ENCODE results near the gene PRR16. TPM values are rescaled to one million over a fixed set of nuclear protein-coding genes. Genes with fewer than 3 reads are reported as not detected.

The PRR16 gene
- total RNA-seq, 1 experiment from 2014 or later: not detected

DNA sequence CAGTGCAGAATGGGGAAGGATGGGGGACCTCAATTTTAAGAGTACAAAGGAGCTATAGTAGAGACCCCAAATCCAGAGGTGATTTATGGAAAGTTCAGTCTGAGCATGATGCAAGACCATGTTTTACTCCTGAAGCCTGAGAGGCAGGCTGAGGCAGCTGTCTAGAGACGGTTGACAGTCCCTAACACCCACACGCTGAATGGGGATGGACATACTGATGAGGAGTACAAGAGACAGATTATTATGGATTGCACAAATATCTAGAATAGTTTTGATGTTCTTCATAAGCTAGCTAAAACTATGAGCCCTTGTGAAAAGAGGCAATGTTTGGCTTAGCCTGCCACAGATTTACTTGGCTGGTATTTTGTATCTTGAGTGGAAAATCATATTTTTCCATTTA, 64.5 kb downstream of the PRR16 start:
- H3K4me1 ChIP-seq (ENCODE audit: insufficient read depth, low read length, poor library complexity, severe bottlenecking): no peaks in the 10 kb centered on the region
- ChIA-PET CTCF (no interaction called here), POLR2A (ENCODE audit: low non-redundant PET) (no interaction called here)
- no TSS peak for BruUV-seq (replicated peaks)
- no peaks in the 10 kb centered on the region for H3K36me3 ChIP-seq (ENCODE audit: insufficient read depth, low read length, poor library complexity, severe bottlenecking)
- H3K27ac ChIP-seq (ENCODE audit: low read depth, low read length, poor library complexity, severe bottlenecking): no peak overlapping the region
- no peak for TF ChIP-seq CTCF (conservative IDR thresholded peaks at IDR 0.05; ENCODE audit: low read depth, low read length)
- no peak for TF ChIP-seq EZH2 (IDR thresholded peaks at IDR 0.05; ENCODE audit: borderline replicate concordance, low read depth, low read length, poor library complexity, severe bottlenecking)
- intact Hi-C loops (cut with micrococcal nuclease; ENCODE audit: unreplicated experiment): no loop called here
- no peak for DNase-seq (ENCODE audit: low spot score)
- no peak overlapping the region for H3K4me3 ChIP-seq (ENCODE audit: low read depth, low read length, poor library complexity, severe bottlenecking)
- H3K27me3 ChIP-seq (replicated peaks; ENCODE audit: insufficient read depth, low read depth, low read length, poor library complexity): no peaks in the 10 kb centered on the region
- no peaks in the 10 kb centered on the region for H3K9me3 ChIP-seq (ENCODE audit: low read depth, low read length, poor library complexity, severe bottlenecking)

- intact Hi-C loops (cut with micrococcal nuclease; ENCODE audit: unreplicated experiment): no loop called here
- Histone ChIP-seq H3K9me3 (ENCODE audit: low read depth, low read length, poor library complexity, severe bottlenecking) (no peaks in the 10 kb centered on the region), H3K4me1 (ENCODE audit: insufficient read depth, low read length, poor library complexity, severe bottlenecking) (no peaks in the 10 kb centered on the region), H3K4me3 (ENCODE audit: low read depth, low read length, poor library complexity, severe bottlenecking) (no peak overlapping the region), H3K27me3 (replicated peaks; ENCODE audit: insufficient read depth, low read depth, low read length, poor library complexity) (no peaks in the 10 kb centered on the region), H3K27ac (ENCODE audit: low read depth, low read length, poor library complexity, severe bottlenecking) (no peak overlapping the region), H3K36me3 (ENCODE audit: insufficient read depth, low read length, poor library complexity, severe bottlenecking) (no peaks in the 10 kb centered on the region)
- POLR2A ChIA-PET (ENCODE audit: low non-redundant PET): no interaction called here
- no peak for DNase-seq (ENCODE audit: low spot score)
- no peak for TF ChIP-seq EZH2 (IDR thresholded peaks at IDR 0.05; ENCODE audit: borderline replicate concordance, low read depth, low read length, poor library complexity, severe bottlenecking)
- no peak for TF ChIP-seq CTCF (conservative IDR thresholded peaks at IDR 0.05; ENCODE audit: low read depth, low read length)
- CTCF ChIA-PET: no interaction called here
- BruUV-seq (replicated peaks): no TSS peak
Measured at GRCh38 chr5:120529386-120529785, 65.3 kb downstream of the PRR16 start.

DNA sequence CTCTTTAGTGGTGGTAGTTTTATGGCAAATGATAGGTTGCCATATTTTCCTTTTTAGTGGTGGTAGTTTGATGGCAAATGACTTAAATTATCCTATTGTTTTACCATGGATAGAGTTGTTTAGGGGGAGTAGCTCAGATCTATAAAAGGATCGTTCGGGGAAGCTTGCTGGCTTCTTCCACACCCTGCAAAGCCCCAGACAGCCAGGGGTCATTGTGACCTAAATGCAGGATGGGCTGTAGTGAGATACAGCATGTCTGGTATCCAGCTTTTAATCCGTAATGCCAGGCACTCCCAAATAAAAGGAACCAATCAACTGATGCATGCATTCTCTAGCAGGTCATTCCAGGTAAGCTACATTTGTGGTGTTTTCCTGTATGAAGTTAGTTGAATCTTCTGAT, 67.1 kb downstream of the PRR16 start:
- no peak overlapping the region for H3K27ac ChIP-seq (ENCODE audit: low read depth, low read length, poor library complexity, severe bottlenecking)

More for the DNA sequence above, 67.1 kb downstream of the PRR16 start:
- CTCF ChIA-PET: no interaction called here
- POLR2A ChIA-PET (ENCODE audit: low non-redundant PET): no interaction called here
- no TSS peak for BruUV-seq (replicated peaks)
- H3K36me3 ChIP-seq (ENCODE audit: insufficient read depth, low read length, poor library complexity, severe bottlenecking): no peaks in the 10 kb centered on the region
- no peaks in the 10 kb centered on the region for H3K27me3 ChIP-seq (replicated peaks; ENCODE audit: insufficient read depth, low read depth, low read length, poor library complexity)
- H3K9me3 ChIP-seq (ENCODE audit: low read depth, low read length, poor library complexity, severe bottlenecking): no peaks in the 10 kb centered on the region
- intact Hi-C loops (cut with micrococcal nuclease; ENCODE audit: unreplicated experiment): no loop called here
- no peak for TF ChIP-seq CTCF (conservative IDR thresholded peaks at IDR 0.05; ENCODE audit: low read depth, low read length)
- TF ChIP-seq EZH2 (IDR thresholded peaks at IDR 0.05; ENCODE audit: borderline replicate concordance, low read depth, low read length, poor library complexity, severe bottlenecking): no peak
- no peaks in the 10 kb centered on the region for H3K4me1 ChIP-seq (ENCODE audit: insufficient read depth, low read length, poor library complexity, severe bottlenecking)
- no peak for DNase-seq (ENCODE audit: low spot score)
- H3K4me3 ChIP-seq (ENCODE audit: low read depth, low read length, poor library complexity, severe bottlenecking): no peak overlapping the region
